HCT116 (cell line): Measurements from ENCODE around the gene PLD6.

Source experiments
- POLR2A ChIP-seq: IDR thresholded peaks from 2 replicates; pipeline ENCODE4 v1.7.0; 2011; ENCODE audit warnings: borderline replicate concordance; ENCODE audit not compliant: insufficient read depth, insufficient read length; ENCODE audit errors: extremely low read depth
- TF ChIP-seq, protein P1 (sequence below), 3 experiments: fragments of 200-600 bp in 1 of 3; sonication (generic) in 1 of 3; IDR thresholded peaks in 2 of 3; conservative IDR thresholded peaks in 1 of 3; 2 replicates each; pipeline ENCODE4 v1.5.1; 2012 to 2017; ENCODE audit warnings: low read depth in 2 of 3, low read length in 2 of 3, antibody characterized with exemption in 1 of 3, borderline replicate concordance in 1 of 3, control low read depth in 1 of 3, mild to moderate bottlenecking in 1 of 3, mixed read lengths in 1 of 3, mixed run types in 1 of 3, moderate library complexity in 1 of 3; ENCODE audit not compliant: insufficient read depth in 1 of 3

DNA sequence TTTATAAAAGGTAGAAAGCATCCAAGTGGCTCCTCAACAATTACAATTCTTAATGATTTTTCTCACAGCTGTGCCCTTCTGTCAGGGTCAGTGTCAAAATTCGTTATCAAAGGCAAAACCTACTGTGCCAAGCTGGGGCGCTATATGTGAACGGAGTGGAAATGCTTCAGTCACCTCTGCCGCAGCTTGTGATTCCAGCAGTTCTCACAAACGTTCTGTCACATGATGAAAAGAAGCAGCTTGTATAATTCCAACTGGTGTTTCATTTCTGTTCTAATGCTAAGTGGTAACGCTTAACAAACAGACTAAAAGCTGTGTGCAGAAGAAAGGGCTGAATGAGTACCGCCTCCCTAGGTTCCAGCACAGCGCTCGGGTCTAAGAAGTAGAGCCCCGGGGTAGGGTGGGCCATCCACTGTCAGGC, 14.2 kb downstream of the PLD6 start:
- no peak for TF ChIP-seq POLR2A
- TF ChIP-seq, protein P1, sequence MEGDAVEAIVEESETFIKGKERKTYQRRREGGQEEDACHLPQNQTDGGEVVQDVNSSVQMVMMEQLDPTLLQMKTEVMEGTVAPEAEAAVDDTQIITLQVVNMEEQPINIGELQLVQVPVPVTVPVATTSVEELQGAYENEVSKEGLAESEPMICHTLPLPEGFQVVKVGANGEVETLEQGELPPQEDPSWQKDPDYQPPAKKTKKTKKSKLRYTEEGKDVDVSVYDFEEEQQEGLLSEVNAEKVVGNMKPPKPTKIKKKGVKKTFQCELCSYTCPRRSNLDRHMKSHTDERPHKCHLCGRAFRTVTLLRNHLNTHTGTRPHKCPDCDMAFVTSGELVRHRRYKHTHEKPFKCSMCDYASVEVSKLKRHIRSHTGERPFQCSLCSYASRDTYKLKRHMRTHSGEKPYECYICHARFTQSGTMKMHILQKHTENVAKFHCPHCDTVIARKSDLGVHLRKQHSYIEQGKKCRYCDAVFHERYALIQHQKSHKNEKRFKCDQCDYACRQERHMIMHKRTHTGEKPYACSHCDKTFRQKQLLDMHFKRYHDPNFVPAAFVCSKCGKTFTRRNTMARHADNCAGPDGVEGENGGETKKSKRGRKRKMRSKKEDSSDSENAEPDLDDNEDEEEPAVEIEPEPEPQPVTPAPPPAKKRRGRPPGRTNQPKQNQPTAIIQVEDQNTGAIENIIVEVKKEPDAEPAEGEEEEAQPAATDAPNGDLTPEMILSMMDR (IDR thresholded peaks at IDR 0.05 in 2 of 3, conservative IDR thresholded peaks at IDR 0.05 in 1 of 3; ENCODE audit: borderline replicate concordance in 1 of 3, insufficient read depth in 1 of 3, low read depth in 2 of 3, low read length in 2 of 3), result no peak
